ENCODE measurements around the gene CT83.

The CT83 gene, protein sequence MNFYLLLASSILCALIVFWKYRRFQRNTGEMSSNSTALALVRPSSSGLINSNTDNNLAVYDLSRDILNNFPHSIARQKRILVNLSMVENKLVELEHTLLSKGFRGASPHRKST

DNA sequence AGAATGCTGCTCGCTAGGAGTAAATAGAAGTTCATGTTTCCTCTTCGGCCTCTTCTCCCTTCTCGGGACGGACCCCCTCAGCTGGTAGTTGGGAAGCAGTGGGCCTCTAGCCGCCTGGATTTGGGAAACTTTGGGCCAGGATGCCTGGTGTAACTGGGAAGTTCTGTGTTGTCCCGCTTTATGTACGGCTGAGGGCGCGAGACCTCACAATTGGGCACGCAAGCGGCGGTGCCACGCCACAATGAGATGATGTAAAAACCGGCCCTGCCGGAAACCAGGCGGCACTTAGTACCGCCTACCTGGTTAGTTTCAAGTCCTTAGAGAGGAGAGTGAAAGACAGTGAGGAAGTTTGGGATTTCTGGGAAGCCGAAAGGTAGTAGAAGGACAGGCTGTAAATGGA lies at the start of gene CT83:
TSS of gene CT83 (minus strand) at position 155 of the 400 bp plus-strand sequence. CDS start at position 35, 120 bp downstream.
- DNase-seq (ENCODE audit: low read depth): no peak
- no peak within 1 kb of the TSS for H3K4me3 ChIP-seq (ENCODE audit: low read depth, low read length)
- TF ChIP-seq, protein P1, sequence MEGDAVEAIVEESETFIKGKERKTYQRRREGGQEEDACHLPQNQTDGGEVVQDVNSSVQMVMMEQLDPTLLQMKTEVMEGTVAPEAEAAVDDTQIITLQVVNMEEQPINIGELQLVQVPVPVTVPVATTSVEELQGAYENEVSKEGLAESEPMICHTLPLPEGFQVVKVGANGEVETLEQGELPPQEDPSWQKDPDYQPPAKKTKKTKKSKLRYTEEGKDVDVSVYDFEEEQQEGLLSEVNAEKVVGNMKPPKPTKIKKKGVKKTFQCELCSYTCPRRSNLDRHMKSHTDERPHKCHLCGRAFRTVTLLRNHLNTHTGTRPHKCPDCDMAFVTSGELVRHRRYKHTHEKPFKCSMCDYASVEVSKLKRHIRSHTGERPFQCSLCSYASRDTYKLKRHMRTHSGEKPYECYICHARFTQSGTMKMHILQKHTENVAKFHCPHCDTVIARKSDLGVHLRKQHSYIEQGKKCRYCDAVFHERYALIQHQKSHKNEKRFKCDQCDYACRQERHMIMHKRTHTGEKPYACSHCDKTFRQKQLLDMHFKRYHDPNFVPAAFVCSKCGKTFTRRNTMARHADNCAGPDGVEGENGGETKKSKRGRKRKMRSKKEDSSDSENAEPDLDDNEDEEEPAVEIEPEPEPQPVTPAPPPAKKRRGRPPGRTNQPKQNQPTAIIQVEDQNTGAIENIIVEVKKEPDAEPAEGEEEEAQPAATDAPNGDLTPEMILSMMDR (IDR thresholded peaks at IDR 0.05; ENCODE audit: control insufficient read depth, extremely low read depth, insufficient read depth): no peak

DNA sequence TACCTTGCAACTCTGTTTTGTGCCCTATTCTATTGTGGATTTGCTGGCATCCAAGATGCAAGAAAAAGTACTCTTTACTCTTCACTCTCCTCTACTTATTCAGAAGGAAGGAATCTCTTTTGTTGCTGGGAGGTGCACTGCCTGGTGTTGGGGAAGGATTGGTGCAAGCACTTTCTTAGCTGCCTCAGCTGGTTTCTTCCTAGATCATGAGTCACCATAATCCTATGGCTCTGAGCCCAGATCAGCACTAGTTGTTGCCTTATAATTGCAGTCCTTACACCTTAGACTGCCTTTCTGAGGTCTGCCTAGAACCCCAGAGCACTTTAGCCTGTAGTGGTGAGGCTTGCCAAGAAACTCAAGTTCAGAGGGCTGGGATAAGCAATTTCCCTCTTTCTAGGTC lies 37.0 kb upstream of the CT83 start:
- no peak for DNase-seq (ENCODE audit: low read depth)
- H3K4me3 ChIP-seq (ENCODE audit: low read depth, low read length): no peak overlapping the region
- TF ChIP-seq, protein P1 (IDR thresholded peaks at IDR 0.05; ENCODE audit: control insufficient read depth, extremely low read depth, insufficient read depth): no peak

DNA sequence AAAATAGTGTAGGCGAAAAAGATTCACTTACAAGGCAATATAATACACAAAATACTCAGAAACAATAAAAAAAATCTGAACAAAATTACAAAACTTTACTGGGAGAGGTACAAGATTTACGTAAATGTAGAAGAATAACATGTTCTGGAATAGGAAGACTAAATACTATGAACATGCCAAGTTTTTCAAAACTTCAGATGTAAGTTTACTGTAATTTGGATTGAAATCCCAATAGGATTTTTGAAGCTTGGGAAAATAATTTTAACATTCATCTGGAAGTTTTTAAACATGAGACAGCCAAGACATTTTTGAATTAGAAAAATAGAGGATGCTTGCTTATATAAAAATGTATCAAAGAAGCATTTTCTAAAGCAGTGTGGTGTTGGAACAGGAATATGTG lies 30.5 kb upstream of the CT83 start:
- DNase-seq (ENCODE audit: low read depth): no peak
- H3K4me3 ChIP-seq (ENCODE audit: low read depth, low read length): no peak overlapping the region
- TF ChIP-seq, protein P1 (IDR thresholded peaks at IDR 0.05; ENCODE audit: control insufficient read depth, extremely low read depth, insufficient read depth): no peak

DNA sequence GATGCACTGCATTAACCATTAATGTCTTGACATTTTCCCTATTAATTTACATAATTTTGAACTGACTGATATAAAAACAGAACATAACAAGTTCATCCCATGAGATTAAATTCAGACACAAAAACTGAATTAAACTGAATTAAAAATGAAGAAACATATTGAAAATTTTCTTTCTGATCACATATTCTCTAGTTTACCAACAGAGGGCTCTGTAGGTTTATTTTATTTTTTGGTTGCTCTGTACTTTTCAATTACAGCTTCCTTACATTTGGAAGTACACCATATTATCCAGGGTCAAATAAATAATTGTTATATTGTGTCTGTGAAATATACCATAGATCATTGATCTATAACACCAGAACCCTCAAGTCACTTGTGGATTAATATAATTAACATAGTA lies 27.3 kb upstream of the CT83 start:
- TF ChIP-seq, protein P1 (IDR thresholded peaks at IDR 0.05; ENCODE audit: control insufficient read depth, extremely low read depth, insufficient read depth): 0 out of 2 replicates have a peak, but pooled peaks have one; percentile 21
- DNase-seq (ENCODE audit: low read depth): no peak

DNA sequence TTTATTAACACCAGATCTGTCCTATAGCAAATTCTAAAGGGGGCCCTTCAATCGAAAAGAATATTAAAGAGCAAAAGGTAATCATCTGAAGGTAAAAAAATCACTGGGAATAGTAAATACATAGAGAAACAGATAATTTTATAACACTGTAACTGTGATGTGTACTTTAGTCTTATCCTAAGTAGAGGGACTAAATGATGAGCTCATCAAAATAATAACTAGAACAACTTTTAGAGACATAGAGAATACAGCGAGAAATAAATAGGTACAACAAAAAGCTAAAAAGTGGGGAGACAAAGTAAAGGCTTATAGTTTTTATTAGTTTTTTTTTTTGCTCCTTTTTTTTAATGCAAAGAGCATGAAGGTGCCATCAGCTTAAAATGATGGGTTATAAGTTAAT lies 17.3 kb upstream of the CT83 start:
- no peak overlapping the region for H3K4me3 ChIP-seq (ENCODE audit: low read depth, low read length)
- TF ChIP-seq, protein P1 (IDR thresholded peaks at IDR 0.05; ENCODE audit: control insufficient read depth, extremely low read depth, insufficient read depth): no peak
- DNase-seq (ENCODE audit: low read depth): no peak

More for the DNA sequence above, 27.3 kb upstream of the CT83 start:
- no peak overlapping the region for H3K4me3 ChIP-seq (ENCODE audit: low read depth, low read length)

DNA sequence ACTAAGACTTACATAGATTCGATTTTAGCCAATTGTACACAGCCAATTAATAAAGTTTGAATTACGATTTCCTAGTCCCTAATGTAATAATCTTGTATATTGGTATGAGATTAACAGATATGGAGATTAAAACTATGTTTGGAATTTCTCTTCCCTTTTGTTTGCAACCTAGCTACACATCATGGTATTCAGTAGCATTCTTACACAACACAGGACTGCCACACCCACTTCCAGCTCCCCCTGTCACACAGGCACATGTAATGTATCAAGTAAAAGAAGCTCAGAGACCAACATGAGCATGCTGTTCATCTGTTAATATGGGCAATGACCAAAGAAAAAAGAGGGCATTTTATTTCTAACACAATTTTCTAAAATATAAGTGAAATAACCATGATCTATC lies 13.6 kb downstream of the CT83 start:
- H3K4me3 ChIP-seq (ENCODE audit: low read depth, low read length): no peak overlapping the region
- TF ChIP-seq, protein P1 (IDR thresholded peaks at IDR 0.05; ENCODE audit: control insufficient read depth, extremely low read depth, insufficient read depth): no peak
- no peak for DNase-seq (ENCODE audit: low read depth)

DNA sequence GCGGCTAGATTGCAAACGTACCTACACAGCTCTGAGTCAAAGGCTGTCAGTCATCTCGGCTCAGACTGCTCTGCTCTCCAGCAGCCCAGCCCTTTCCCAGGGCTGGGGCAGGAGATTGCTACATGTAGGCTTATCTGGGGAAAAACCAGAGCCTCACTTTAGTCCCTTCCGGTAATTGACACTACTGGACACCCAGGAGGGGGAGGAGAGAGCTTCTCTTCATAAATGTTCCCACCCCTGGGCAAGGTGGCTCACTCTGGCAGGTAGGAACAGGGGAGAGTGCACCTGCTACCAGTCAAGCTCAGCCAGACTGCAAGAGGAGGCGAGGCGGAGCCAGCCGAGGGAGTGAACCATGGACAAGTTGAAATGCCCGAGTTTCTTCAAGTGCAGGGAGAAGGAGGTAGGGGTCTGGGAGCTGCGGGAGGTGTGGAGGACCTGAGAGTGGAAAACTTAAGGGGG lies 26.4 kb downstream of the CT83 start, which contains the start of gene SLC6A14:
TSS of gene SLC6A14 (plus strand) at position 249 of the 459 bp plus-strand sequence. CDS start at position 353, 104 bp downstream.
- TF ChIP-seq, protein P1 (IDR thresholded peaks at IDR 0.05; ENCODE audit: control insufficient read depth, extremely low read depth, insufficient read depth): no peak
- DNase-seq (ENCODE audit: low read depth): no peak

More for the DNA sequence above, 26.4 kb downstream of the CT83 start, which contains the start of gene SLC6A14:
- no peak within 1 kb of the TSS for H3K4me3 ChIP-seq (ENCODE audit: low read depth, low read length)
